ENCODE results near the gene PGAM5.
"Not testable (repeated sequence)": the region's sequence is repeated elsewhere in the genome, so short reads cannot be mapped to it uniquely, and the experiment has no call there.

PGAM5 gene

GRCh38 chr12:132741620-132742019 is 31.0 kb downstream of the PGAM5 start:
- DNase-seq (ENCODE audit: low read depth in 2 of 3, low spot score in 1 of 3), result no peak

- no peak for DNase-seq (ENCODE audit: low read depth in 2 of 3, low spot score in 1 of 3)
Observed at GRCh38 chr12:132743831-132744230, 33.2 kb downstream of the PGAM5 start.

- DNase-seq (ENCODE audit: low read depth in 2 of 3, low spot score in 1 of 3), result no peak
Observed at GRCh38 chr12:132746613-132747012, 36.0 kb downstream of the PGAM5 start.

GRCh38 chr12:132747395-132747794 is 36.8 kb downstream of the PGAM5 start:
- DNase-seq (ENCODE audit: low read depth in 2 of 3, low spot score in 1 of 3), result no peak

GRCh38 chr12:132747896-132748295 is 37.3 kb downstream of the PGAM5 start:
- DNase-seq (ENCODE audit: low read depth in 2 of 3, low spot score in 1 of 3), result no peak

- no peak for DNase-seq (ENCODE audit: low read depth in 2 of 3, low spot score in 1 of 3)
Observed at GRCh38 chr12:132748319-132748718, 37.7 kb downstream of the PGAM5 start.

- not testable (repeated sequence) for DNase-seq (ENCODE audit: low read depth in 2 of 3, low spot score in 1 of 3)
Observed at GRCh38 chr12:132753670-132754069, 43.0 kb downstream of the PGAM5 start.

GRCh38 chr12:132754160-132754932 is 43.7 kb downstream of the PGAM5 start:
- DNase-seq (ENCODE audit: low read depth in 2 of 3, low spot score in 1 of 3), result no peak

- DNase-seq (ENCODE audit: low read depth in 2 of 3, low spot score in 1 of 3), result not testable (repeated sequence)
Observed at GRCh38 chr12:132758825-132759224, 48.2 kb downstream of the PGAM5 start.

GRCh38 chr12:132759359-132759758 is 48.7 kb downstream of the PGAM5 start:
- DNase-seq (ENCODE audit: low read depth in 2 of 3, low spot score in 1 of 3), result no peak

- peak; percentile 63 to 73 (median 69) for DNase-seq (ENCODE audit: low read depth in 2 of 3, low spot score in 1 of 3)
Observed at GRCh38 chr12:132761032-132761920, 50.6 kb downstream of the PGAM5 start, which contains the start of gene ANKLE2. TSS of gene ANKLE2 (minus strand) at chr12:132761832. CDS start at chr12:132761798, 34 bp downstream.

GRCh38 chr12:132761921-132762583 is 51.4 kb downstream of the PGAM5 start:
- DNase-seq (ENCODE audit: low read depth in 2 of 3, low spot score in 1 of 3), result peak; percentile 64 to 80 (median 68)

GRCh38 chr12:132764231-132764630 is 53.6 kb downstream of the PGAM5 start:
- DNase-seq (ENCODE audit: low read depth in 2 of 3, low spot score in 1 of 3), result no peak

GRCh38 chr12:132765361-132765760 is 54.7 kb downstream of the PGAM5 start:
- no peak for DNase-seq (ENCODE audit: low read depth in 2 of 3, low spot score in 1 of 3)

GRCh38 chr12:132766380-132767085 is 55.9 kb downstream of the PGAM5 start:
- DNase-seq (ENCODE audit: low read depth in 2 of 3, low spot score in 1 of 3), result no peak

- no peak for DNase-seq (ENCODE audit: low read depth in 2 of 3, low spot score in 1 of 3)
Observed at GRCh38 chr12:132771126-132771838, 60.6 kb downstream of the PGAM5 start.

Measured in stimulated activated CD4-positive, alpha-beta T cell treated with anti-CD3 and anti-CD28 coated beads, Interleukin-12 subunit alpha, Interleukin-12 subunit beta, amount 100 ng/mL, for 48 hours (primary cell).